GM12864 (cell line): ENCODE results near the gene UFD1.
A peak's percentile ranks its signal among the peaks of the same experiment; 100 is the strongest.

Experiments
- DNase-seq: peaks from one replicate; pipeline ENCODE4 v3.0.0-alpha.2; 2011; ENCODE audit warnings: low read depth
- H3K4me3 ChIP-seq: 2 replicates; pipeline ENCODE4 v1.5.1; 2011; ENCODE audit warnings: mild to moderate bottlenecking, low read depth, low read length, control low read depth
- TF ChIP-seq, protein P1 (sequence below): IDR thresholded peaks from 2 replicates; pipeline ENCODE4 v1.5.1; 2011; ENCODE audit warnings: low read depth, mild to moderate bottlenecking, moderate library complexity, low read length, control low read depth, inconsistent platforms; ENCODE audit errors: missing control alignments

UFD1 gene

DNA sequence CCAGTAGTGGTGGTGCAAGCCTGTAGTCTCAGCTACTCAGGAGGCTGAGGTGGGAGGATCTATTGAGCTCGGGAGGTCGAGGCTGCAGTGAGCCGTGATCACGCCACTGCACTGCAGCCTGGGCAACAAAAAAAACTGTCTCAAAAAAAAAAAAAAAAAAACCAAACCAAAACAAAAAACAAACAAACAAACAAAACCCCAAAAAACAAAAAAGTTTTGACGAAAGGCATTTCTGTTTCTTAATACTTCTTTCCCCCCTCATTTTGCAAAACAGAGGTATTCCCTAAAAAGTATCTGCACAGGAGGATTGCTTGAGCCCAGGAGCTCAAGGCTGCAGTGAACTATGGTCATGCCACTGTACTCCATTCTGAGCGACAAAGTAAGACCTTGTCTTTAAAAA, 58.7 kb downstream of the UFD1 start:
- no peak overlapping the region for H3K4me3 ChIP-seq
- no peak for DNase-seq
- TF ChIP-seq, protein P1, sequence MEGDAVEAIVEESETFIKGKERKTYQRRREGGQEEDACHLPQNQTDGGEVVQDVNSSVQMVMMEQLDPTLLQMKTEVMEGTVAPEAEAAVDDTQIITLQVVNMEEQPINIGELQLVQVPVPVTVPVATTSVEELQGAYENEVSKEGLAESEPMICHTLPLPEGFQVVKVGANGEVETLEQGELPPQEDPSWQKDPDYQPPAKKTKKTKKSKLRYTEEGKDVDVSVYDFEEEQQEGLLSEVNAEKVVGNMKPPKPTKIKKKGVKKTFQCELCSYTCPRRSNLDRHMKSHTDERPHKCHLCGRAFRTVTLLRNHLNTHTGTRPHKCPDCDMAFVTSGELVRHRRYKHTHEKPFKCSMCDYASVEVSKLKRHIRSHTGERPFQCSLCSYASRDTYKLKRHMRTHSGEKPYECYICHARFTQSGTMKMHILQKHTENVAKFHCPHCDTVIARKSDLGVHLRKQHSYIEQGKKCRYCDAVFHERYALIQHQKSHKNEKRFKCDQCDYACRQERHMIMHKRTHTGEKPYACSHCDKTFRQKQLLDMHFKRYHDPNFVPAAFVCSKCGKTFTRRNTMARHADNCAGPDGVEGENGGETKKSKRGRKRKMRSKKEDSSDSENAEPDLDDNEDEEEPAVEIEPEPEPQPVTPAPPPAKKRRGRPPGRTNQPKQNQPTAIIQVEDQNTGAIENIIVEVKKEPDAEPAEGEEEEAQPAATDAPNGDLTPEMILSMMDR: no peak

DNA sequence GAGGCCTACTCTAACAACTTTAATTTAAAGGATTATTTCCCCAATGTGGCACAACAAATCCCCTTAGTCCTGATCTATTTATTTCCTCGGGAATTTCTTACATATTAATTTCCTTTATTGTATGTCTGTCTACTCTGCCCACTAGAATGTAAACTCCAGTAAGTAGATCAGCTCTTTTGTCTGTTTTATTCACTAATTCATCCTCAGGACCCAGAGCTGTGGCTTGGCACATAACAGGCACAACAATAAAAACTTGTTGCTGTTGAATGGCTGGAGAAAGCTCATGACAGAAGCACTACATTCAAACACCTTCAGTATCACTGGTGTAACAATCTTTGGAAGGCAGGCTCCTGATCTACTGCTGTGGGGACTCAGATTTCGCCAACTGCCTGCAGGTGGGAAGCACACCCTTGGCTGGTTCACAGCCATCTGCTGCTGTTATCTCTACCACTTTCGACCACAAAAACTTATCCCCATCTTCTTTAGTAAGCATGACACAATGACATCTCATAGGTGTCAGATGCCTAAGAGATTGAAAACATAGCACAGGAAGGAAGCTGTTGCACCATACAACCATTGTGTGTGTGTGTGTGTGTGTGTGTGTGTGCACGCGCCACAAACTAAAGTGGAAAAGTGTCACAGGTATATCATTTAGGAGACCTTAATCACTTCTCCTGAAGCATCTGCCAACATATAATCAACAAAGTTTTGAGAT, 59.4 kb downstream of the UFD1 start:
- no peak overlapping the region for H3K4me3 ChIP-seq
- TF ChIP-seq, protein P1: no peak
- DNase-seq: peak; percentile 49

DNA sequence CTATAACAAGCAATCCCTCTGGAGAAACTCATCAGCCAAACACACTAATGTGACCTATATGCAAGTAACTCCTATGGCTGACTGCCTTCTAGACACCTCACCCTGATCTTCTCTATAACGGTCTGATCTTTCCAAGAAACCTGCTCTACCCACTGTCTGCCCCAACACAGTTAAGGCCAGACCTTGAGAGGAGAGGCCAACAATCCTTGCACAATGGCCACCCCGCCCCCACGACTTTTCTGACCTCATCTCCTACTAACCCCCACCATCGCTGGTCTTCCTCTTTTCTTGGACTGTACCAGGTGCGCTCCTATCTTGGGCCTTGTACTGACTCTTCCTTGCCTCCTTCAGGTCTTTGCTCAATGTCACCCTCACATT, 59.9 kb downstream of the UFD1 start:
- no peak for DNase-seq
- TF ChIP-seq, protein P1: no peak
- no peak overlapping the region for H3K4me3 ChIP-seq

DNA sequence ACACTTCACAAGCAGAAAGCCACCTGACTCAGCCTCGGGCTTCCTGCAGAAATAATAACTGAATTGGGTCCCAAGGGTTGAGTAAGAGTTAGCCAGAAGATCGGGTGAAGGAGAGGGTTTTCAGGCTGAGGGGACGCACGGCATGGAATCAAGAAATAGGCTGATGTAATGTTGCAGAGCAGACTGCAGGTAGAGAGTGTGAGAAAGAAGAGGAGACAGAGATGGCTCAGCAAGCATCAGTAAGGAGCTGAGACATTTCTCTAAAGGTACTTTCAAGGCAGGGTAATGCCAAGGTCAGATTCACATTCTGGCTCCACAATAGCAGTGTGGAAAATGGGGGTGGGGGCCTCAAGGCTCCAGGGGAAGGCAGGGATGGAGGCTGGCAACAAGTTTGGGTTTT, 66.1 kb downstream of the UFD1 start:
- no peak overlapping the region for H3K4me3 ChIP-seq
- TF ChIP-seq, protein P1: no peak
- no peak for DNase-seq

DNA sequence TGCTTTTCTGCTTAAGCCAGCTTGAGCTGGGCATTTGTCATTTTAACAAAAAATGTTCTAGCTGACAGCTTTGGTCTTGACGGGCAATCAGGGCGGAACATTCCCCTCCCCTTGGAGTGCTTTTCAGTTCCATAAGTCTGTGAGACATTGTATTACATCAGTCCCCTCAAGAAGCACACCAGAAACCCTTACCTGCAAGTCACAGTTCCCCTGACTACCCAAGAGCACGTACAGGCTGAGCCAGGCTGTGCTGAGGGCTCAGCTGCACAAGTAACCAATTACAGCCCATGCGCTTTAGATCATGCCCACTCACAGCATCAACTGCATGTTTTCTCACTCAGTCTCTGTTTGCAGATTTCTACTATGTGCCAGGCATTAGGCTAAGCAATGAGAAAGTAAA, 66.5 kb downstream of the UFD1 start:
- no peak for DNase-seq
- TF ChIP-seq, protein P1: no peak
- H3K4me3 ChIP-seq: no peak overlapping the region

DNA sequence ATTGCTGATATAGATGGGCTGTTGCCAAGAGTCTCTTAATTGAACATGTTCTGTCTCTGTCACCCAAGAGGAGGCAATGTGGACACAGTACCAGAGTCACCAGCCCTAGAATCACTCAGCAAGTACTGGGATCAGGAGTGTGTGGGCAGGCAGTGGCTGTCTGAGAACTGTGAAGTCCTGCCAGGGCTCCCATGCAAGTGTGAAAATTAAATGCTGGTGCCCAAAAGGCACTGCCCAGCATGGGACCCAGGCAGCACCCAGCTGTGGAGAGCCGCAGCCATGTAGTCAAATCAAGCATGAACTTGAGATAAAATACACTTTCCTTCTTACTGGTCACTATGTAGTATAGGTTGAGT, 67.3 kb downstream of the UFD1 start:
- TF ChIP-seq, protein P1: no peak
- no peak overlapping the region for H3K4me3 ChIP-seq
- no peak for DNase-seq
